Measurements from ENCODE around the gene SELENBP1.

- no peak for TF ChIP-seq CTCF (IDR thresholded peaks at IDR 0.05; ENCODE audit: low read depth, low read length, poor library complexity, severe bottlenecking)
- no peak for TF ChIP-seq EZH2phosphoT487 (IDR thresholded peaks at IDR 0.05; ENCODE audit: borderline replicate concordance, low read length)
Measured at GRCh38 chr1:151356696-151357095, 15.8 kb downstream of the SELENBP1 start.

Data from DOHH2 (cell line).